HepG2 (cell line): ENCODE data around the gene CYBC1. TPM values are rescaled to one million over a fixed set of nuclear protein-coding genes. Genes with fewer than 3 reads are reported as not detected.

Experiments
- ATAC-seq: fragments of 200-7000 bp; cut with Tn5 transposase; 3 replicates; pipeline ENCODE4 v1.9.1; 2020; ENCODE audit warnings: mild to moderate bottlenecking, moderate library complexity
- BruUV-seq: library from RNA; stranded (reverse); fragments of 400-500 nt; replicated peaks from 2 replicates; lab custom pipeline; 2021; lab: Mats Ljungman, UMichigan
- CTCF ChIA-PET: fragments of 300-600 bp; formaldehyde crosslinking; extraction: SDS; loops from one replicate; lab custom pipeline; 2021; ENCODE audit warnings: low total read pairs, inconsistent platforms, low intra/inter-chr PET ratio; lab: Yijun Ruan, JAX
- POLR2A ChIA-PET: fragments of 350-600 bp; sonication (Branson Sonifier 250); formaldehyde crosslinking; loops from one replicate; lab custom pipeline; 2020; ENCODE audit warnings: antibody characterized with exemption, inconsistent platforms; lab: Yijun Ruan, JAX
- DNase-seq: peaks from one replicate; pipeline ENCODE4 v3.0.0-alpha.2; 2015; ENCODE audit warnings: low spot score
- FAIRE-seq: peaks from 3 replicates; lab custom pipeline; 2011; peaks lifted over from hg19 to GRCh38; lab: Jason Lieb, UNC
- H2AFZ ChIP-seq: one replicate; pipeline ENCODE4 v1.6.1; 2011; ENCODE audit warnings: low read length, inconsistent platforms
- H3K27ac ChIP-seq: fragments of 300-600 bp; 3 replicates; pipeline ENCODE4 v1.8.0; 2011; ENCODE audit warnings: mixed run types, mild to moderate bottlenecking, mixed read lengths, low read length, inconsistent platforms; ENCODE audit not compliant: insufficient read depth; ENCODE audit errors: extremely low read length
- H3K27me3 ChIP-seq, 2 experiments: fragments of 200-600 bp in 1 of 2; 2 replicates in 1 of 2; 3 replicates in 1 of 2; pipeline versions ENCODE4 v1.6.0 to v1.8.0; 2011; ENCODE audit warnings: low read length in 2 of 2, mild to moderate bottlenecking in 2 of 2, moderate library complexity in 2 of 2, inconsistent platforms in 1 of 2; ENCODE audit not compliant: insufficient read depth in 2 of 2, control insufficient read depth in 1 of 2
- H3K36me3 ChIP-seq, 2 experiments: fragments of 200-600 bp in 1 of 2; replicated peaks in 1 of 2; 2 replicates in 1 of 2; 3 replicates in 1 of 2; pipeline versions ENCODE4 v1.5.1 to v1.8.0; 2011; ENCODE audit warnings: low read length in 2 of 2, inconsistent platforms in 1 of 2; ENCODE audit not compliant: insufficient read depth in 2 of 2, control insufficient read depth in 1 of 2
- H3K4me1 ChIP-seq: 2 replicates; pipeline ENCODE4 v1.5.1; 2012; ENCODE audit warnings: low read length, inconsistent platforms; ENCODE audit not compliant: insufficient read depth
- H3K4me2 ChIP-seq: 2 replicates; pipeline ENCODE4 v1.6.0; 2011; ENCODE audit warnings: low read depth, low read length, inconsistent platforms
- H3K4me3 ChIP-seq, 3 experiments: fragments of 200-600 bp in 1 of 3; sonication (generic), shearing (Covaris generic) in 1 of 3; replicated peaks in 1 of 3; 2 replicates each; pipeline ENCODE4 v1.5.1; 2011 to 2016; ENCODE audit warnings: low read length in 3 of 3, inconsistent platforms in 2 of 3, low read depth in 2 of 3, mild to moderate bottlenecking in 2 of 3, control low read depth in 1 of 3, mixed read lengths in 1 of 3; ENCODE audit not compliant: insufficient read depth in 1 of 3
- H3K79me2 ChIP-seq: one replicate; pipeline ENCODE4 v1.6.1; 2011; ENCODE audit warnings: low read length, inconsistent platforms; ENCODE audit not compliant: insufficient read depth
- H3K9ac ChIP-seq: 2 replicates; pipeline ENCODE4 v1.6.0; 2011; ENCODE audit warnings: mild to moderate bottlenecking, low read depth, low read length, inconsistent platforms; ENCODE audit not compliant: insufficient read depth
- H3K9me3 ChIP-seq: 2 replicates; pipeline ENCODE4 v1.5.1; 2012; ENCODE audit warnings: mild to moderate bottlenecking, low read length
- H4K20me1 ChIP-seq: 2 replicates; pipeline ENCODE4 v1.6.0; 2011; ENCODE audit warnings: inconsistent platforms, mild to moderate bottlenecking, low read length, moderate library complexity; ENCODE audit not compliant: insufficient read depth
- KDM1A ChIP-seq: IDR thresholded peaks from 2 replicates; pipeline ENCODE4 v1.6.1; 2016; ENCODE audit warnings: missing compliant biosample characterization
- TCF12 ChIP-seq, 2 experiments: fragments of 450-650 bp in 1 of 2; sonication (generic) in 1 of 2; formaldehyde crosslinking in 1 of 2; IDR thresholded peaks; 2 replicates each; pipeline versions ENCODE4 v1.6.1 to v1.8.0; 2017 to 2022; ENCODE audit warnings: antibody characterized with exemption in 1 of 2, mild to moderate bottlenecking in 1 of 2, missing genetic modification reagents in 1 of 2, moderate library complexity in 1 of 2
- WGBS: methylation state at CpG from one replicate; pipeline ENCODE4 v1.1.6; 2017; ENCODE audit warnings: low lambda C conversion rate; 5-methylcytosine and 5-hydroxymethylcytosine counted together
- in situ Hi-C: cut with HindIII; loops from 2 replicates; pipeline ENCODE4 v1.10.0; 2017; ENCODE audit warnings: low pct_unique_long_range_greater_than_20kb; ENCODE audit not compliant: extremely low pct_ligation_motif_present
- intact Hi-C: fragments of 100-400 bp; cut with micrococcal nuclease; formaldehyde crosslinking; loops from one replicate; pipeline ENCODE4 v1.10.0; 2022; ENCODE audit not compliant: unreplicated experiment
- polyA plus RNA-seq, 8 experiments: library from polyadenylated mRNA; depleted of rRNA in 3 of 8; stranded (reverse) in 7 of 8; unstranded in 1 of 8; fragments of >200 nt; fragmentation: Illumina TruSeq in 4 of 8; extraction: Trizol in 4 of 8; gene quantifications; 2 replicates each; pipeline versions ENCODE4 v1.2.1 to v1.2.3, GENCODE V29; 2011 to 2016; ENCODE audit warnings: low read depth in 4 of 8, missing spikeins in 1 of 8, mixed read lengths in 1 of 8; ENCODE audit not compliant: insufficient read depth in 1 of 8
- total RNA-seq, 5 experiments: library from RNA; depleted of rRNA; stranded (reverse); fragments of >200 nt; fragmentation: Illumina TruSeq; extraction: Trizol; gene quantifications; 2 replicates each; pipeline ENCODE4 v1.2.3, GENCODE V29; 2016; ENCODE audit warnings: low read depth in 1 of 5
- TF ChIP-seq, protein P1 (sequence below), 2 experiments: sonication (generic) in 1 of 2; formaldehyde crosslinking in 1 of 2; IDR thresholded peaks; 2 replicates each; pipeline versions ENCODE4 v1.4.0 to v1.6.1; 2016 to 2020; ENCODE audit warnings: borderline replicate concordance in 1 of 2, low read depth in 1 of 2, mild to moderate bottlenecking in 1 of 2, missing genetic modification reagents in 1 of 2

CYBC1 gene
- total and polyA plus RNA-seq, 2 of the 13 experiments (the other 11 are each of a cell fraction or from before 2014, with no cell fraction given), result 43.4 to 44.1 TPM

DNA sequence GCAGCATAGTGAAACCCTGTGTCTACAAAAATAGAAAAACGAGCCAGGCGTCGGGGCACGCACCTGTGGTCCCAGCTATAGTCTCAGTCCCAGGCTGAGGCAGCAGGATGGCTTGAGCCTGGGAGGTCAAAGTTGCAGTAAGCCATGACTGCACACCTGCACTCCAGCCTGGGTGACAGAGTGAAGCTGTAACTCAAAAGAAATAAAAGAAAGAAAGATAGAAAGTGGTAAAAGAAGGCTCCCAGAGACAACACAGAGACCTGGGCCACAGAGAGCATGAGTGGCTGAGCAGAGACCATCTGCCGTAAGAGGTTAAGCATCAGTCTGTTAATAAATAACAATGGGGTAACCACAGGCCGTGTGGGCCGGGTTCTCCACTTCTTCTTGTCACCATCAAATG, 47.7 kb downstream of the CYBC1 start:
- H3K4me2 ChIP-seq, result no peak overlapping the region
- DNase-seq (no peak), FAIRE-seq (peak; percentile 69), ATAC-seq (peak; percentile 81)
- H3K27ac ChIP-seq, result no peak overlapping the region
- peaks cover 13% of the 10 kb centered on the region for H3K4me1 ChIP-seq
- H3K79me2 ChIP-seq, result no peaks in the 10 kb centered on the region
- no TSS peak for BruUV-seq
- WGBS, result 53% methylated on average over 7 of the region's 7 CpGs
- ChIA-PET CTCF (no interaction called here), POLR2A (no interaction called here)
- in situ Hi-C loops (no loop called here), intact Hi-C loops (no loop called here)
- H3K9me3 ChIP-seq, result no peaks in the 10 kb centered on the region
- no peaks in the 10 kb centered on the region for H4K20me1 ChIP-seq
- H3K36me3 ChIP-seq, result peaks cover 19 to 21% of the 10 kb centered on the region in 2 experiments; a peak in 4 of 5 replicates
- no peak overlapping the region for H3K4me3 ChIP-seq
- H3K27me3 ChIP-seq, result no peaks in the 10 kb centered on the region
- no peak overlapping the region for H3K9ac ChIP-seq
- no peak overlapping the region for H2AFZ ChIP-seq
- TF ChIP-seq TCF12 (IDR thresholded peaks at IDR 0.05) (no peak), TCF12 (CRISPR knock-in tag; IDR thresholded peaks at IDR 0.05) (no peak)
- TF ChIP-seq, protein P1, sequence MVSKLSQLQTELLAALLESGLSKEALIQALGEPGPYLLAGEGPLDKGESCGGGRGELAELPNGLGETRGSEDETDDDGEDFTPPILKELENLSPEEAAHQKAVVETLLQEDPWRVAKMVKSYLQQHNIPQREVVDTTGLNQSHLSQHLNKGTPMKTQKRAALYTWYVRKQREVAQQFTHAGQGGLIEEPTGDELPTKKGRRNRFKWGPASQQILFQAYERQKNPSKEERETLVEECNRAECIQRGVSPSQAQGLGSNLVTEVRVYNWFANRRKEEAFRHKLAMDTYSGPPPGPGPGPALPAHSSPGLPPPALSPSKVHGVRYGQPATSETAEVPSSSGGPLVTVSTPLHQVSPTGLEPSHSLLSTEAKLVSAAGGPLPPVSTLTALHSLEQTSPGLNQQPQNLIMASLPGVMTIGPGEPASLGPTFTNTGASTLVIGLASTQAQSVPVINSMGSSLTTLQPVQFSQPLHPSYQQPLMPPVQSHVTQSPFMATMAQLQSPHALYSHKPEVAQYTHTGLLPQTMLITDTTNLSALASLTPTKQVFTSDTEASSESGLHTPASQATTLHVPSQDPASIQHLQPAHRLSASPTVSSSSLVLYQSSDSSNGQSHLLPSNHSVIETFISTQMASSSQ (IDR thresholded peaks at IDR 0.05; ENCODE audit: low read depth), result peak; percentile 64; the same call in 1 of the 2 replicates
- TF ChIP-seq, protein P1 (CRISPR knock-in tag; IDR thresholded peaks at IDR 0.05; ENCODE audit: borderline replicate concordance), result no peak

DNA sequence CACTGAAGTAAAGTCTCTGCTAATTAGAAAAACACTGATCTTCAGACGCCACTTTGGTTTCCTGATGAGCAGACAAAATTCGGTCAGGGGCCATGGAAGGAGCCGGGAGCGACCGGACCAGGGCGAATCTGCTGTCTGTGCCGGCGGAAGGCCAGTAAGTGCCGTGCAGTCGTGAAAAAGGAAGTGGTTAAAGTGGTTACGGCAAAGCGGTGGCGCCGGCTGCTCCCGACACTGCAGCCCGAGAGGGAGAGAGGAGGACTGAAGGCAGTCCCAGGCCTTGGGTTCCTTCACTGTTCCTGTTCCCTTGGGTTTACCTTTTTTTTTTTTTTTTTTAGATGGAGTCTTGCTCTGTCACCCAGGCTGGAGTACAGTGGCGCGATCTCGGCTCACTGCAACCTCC, 49.7 kb downstream of the CYBC1 start:
- FAIRE-seq (no peak), ATAC-seq (no peak), DNase-seq (no peak)
- no peaks in the 10 kb centered on the region for H3K27me3 ChIP-seq
- H3K36me3 ChIP-seq, result peaks cover 19 to 23% of the 10 kb centered on the region in 2 experiments; a peak in 4 of 5 replicates
- peaks cover 13% of the 10 kb centered on the region for H3K4me1 ChIP-seq
- no peak overlapping the region for H2AFZ ChIP-seq
- intact Hi-C loops (no loop called here), in situ Hi-C loops (no loop called here)
- BruUV-seq, result no TSS peak
- H3K9me3 ChIP-seq, result no peaks in the 10 kb centered on the region
- H3K4me3 ChIP-seq, result no peak overlapping the region
- H3K79me2 ChIP-seq, result no peaks in the 10 kb centered on the region
- no peak overlapping the region for H3K27ac ChIP-seq
- 96% methylated on average over 19 of the region's 19 CpGs for WGBS
- no peak overlapping the region for H3K9ac ChIP-seq
- ChIA-PET CTCF (no interaction called here), POLR2A (no interaction called here)
- no peaks in the 10 kb centered on the region for H4K20me1 ChIP-seq
- H3K4me2 ChIP-seq, result no peak overlapping the region
- no peak for TF ChIP-seq KDM1A (CRISPR knock-in tag)
